Naive thymus-derived CD4-positive, alpha-beta T cell (primary cell): ENCODE data around the gene ARAP3. TPM values are rescaled to one million over a fixed set of nuclear protein-coding genes. Genes with fewer than 3 reads are reported as not detected.

Experiments used
- ATAC-seq: fragments of 150-1000 bp; cut with Tn5 transposase; 2 replicates; pipeline ENCODE4 v1.10.0; 2021; ENCODE audit warnings: mild to moderate bottlenecking, moderate library complexity
- CTCF ChIA-PET: fragments of 350-600 bp; sonication (Branson Sonifier 250); formaldehyde crosslinking; loops from one replicate; lab custom pipeline; 2021; ENCODE audit warnings: antibody characterized with exemption; lab: Charles Lee
- POLR2A ChIA-PET: fragments of 350-600 bp; sonication (Branson Sonifier 250); formaldehyde crosslinking; loops from one replicate; lab custom pipeline; 2021; ENCODE audit warnings: antibody characterized with exemption, inconsistent platforms; lab: Charles Lee
- DNase-seq, 9 donors: peaks; one replicate each; pipeline versions ENCODE4 v3.0.0 to v3.0.0-alpha.2; 2020 to 2022; ENCODE audit warnings: mixed read lengths in 1 of 9
- H3K27ac ChIP-seq: one replicate; pipeline ENCODE4 v1.7.0; 2013; ENCODE audit warnings: mild to moderate bottlenecking, low read depth, low read length, moderate library complexity
- H3K27me3 ChIP-seq, 2 donors: one replicate each; pipeline ENCODE4 v1.7.0; 2013; ENCODE audit warnings: low read length in 2 of 2, mild to moderate bottlenecking in 2 of 2, moderate library complexity in 2 of 2; ENCODE audit not compliant: control insufficient read depth in 2 of 2, insufficient read depth in 2 of 2
- H3K36me3 ChIP-seq, 3 experiments: 1 replicate in 2 of 3; 2 replicates in 1 of 3; pipeline ENCODE4 v1.7.0; 2013; ENCODE audit warnings: low read length in 3 of 3, mild to moderate bottlenecking in 3 of 3, moderate library complexity in 1 of 3; ENCODE audit not compliant: insufficient read depth in 3 of 3, control insufficient read depth in 2 of 3
- H3K4me1 ChIP-seq, 2 donors: one replicate each; pipeline ENCODE4 v1.7.0; 2013; ENCODE audit warnings: low read length in 2 of 2, mild to moderate bottlenecking in 2 of 2, moderate library complexity in 1 of 2; ENCODE audit not compliant: control insufficient read depth in 2 of 2, insufficient read depth in 2 of 2
- H3K4me3 ChIP-seq: 2 replicates; pipeline ENCODE4 v1.7.0; 2013; ENCODE audit warnings: mild to moderate bottlenecking, low read length
- H3K9me3 ChIP-seq, 3 experiments: 1 replicate in 2 of 3; 2 replicates in 1 of 3; pipeline ENCODE4 v1.7.0; 2013; ENCODE audit warnings: low read length in 3 of 3; ENCODE audit not compliant: control insufficient read depth in 2 of 3
- H3K27ac Mint-ChIP-seq, 9 donors: one replicate each; pipeline ENCODE4 v1.8.0; 2020 to 2022; ENCODE audit warnings: mixed read lengths in 9 of 9, mild to moderate bottlenecking in 8 of 9, moderate library complexity in 5 of 9, inconsistent platforms in 2 of 9
- H3K27me3 Mint-ChIP-seq, 5 donors: one replicate each; pipeline ENCODE4 v1.8.0; 2021 to 2022; ENCODE audit warnings: mixed read lengths in 5 of 5, mild to moderate bottlenecking in 1 of 5
- H3K36me3 Mint-ChIP-seq, 5 donors: one replicate each; pipeline ENCODE4 v1.8.0; 2020 to 2022; ENCODE audit warnings: mixed read lengths in 5 of 5, mild to moderate bottlenecking in 3 of 5, inconsistent platforms in 1 of 5
- H3K4me1 Mint-ChIP-seq, 7 donors: one replicate each; pipeline ENCODE4 v1.8.0; 2020 to 2022; ENCODE audit warnings: mixed read lengths in 7 of 7, mild to moderate bottlenecking in 3 of 7, inconsistent platforms in 1 of 7
- H3K4me3 Mint-ChIP-seq, 10 donors: one replicate each; pipeline ENCODE4 v1.8.0; 2020 to 2022; ENCODE audit warnings: mild to moderate bottlenecking in 10 of 10, mixed read lengths in 10 of 10, moderate library complexity in 6 of 10, inconsistent platforms in 2 of 10
- H3K9me3 Mint-ChIP-seq, 11 donors: one replicate each; pipeline ENCODE4 v1.8.0; 2020 to 2022; ENCODE audit warnings: mixed read lengths in 11 of 11, mild to moderate bottlenecking in 4 of 11, inconsistent platforms in 1 of 11, moderate library complexity in 1 of 11
- intact Hi-C, 2 donors: fragments of 100-400 bp; cut with micrococcal nuclease; formaldehyde crosslinking; loops; one replicate each; pipeline ENCODE4 v1.15.1; 2023
- polyA plus RNA-seq, 2 donors: library from polyadenylated mRNA; unstranded; fragments of 300-500 nt; fragmentation: Illumina TruSeq; gene quantifications; one replicate each; pipeline ENCODE4 v1.2.3, GENCODE V29; 2021
- total RNA-seq, 6 experiments: library from RNA in 5 of 6; stranded (reverse) in 5 of 6; gene quantifications; 1 replicate in 5 of 6; 2 replicates in 1 of 6; pipeline ENCODE4 v1.2.3 and lab custom pipeline; 2021 to 2026

The ARAP3 gene
- total and polyA plus RNA-seq, 7 experiments from 2014 or later = 1.0 to 15.3 (median 9.8) TPM; not detected in 2

- no peak for ATAC-seq
- Histone ChIP-seq H3K4me3 (no peak overlapping the region), H3K36me3 (no peaks in the 10 kb centered on the region)
Measured at GRCh38 chr5:141669520-141669919, 12.5 kb downstream of the ARAP3 start.

GRCh38 chr5:141668601-141669265, 13.3 kb downstream of the ARAP3 start:
- intact Hi-C loops = loop anchor here in 1 of 2 donors (5.0 kb wide), 1 partner anchor 144 kb away; no protein-coding TSS in a partner anchor
- no peak for DNase-seq
- Histone ChIP-seq H3K4me3 (no peak overlapping the region), H3K27me3 (no peaks in the 10 kb centered on the region), H3K27ac (no peak overlapping the region), H3K4me1 (no peaks in the 10 kb centered on the region), H3K9me3 (no peaks in the 10 kb centered on the region), H3K36me3 (no peaks in the 10 kb centered on the region)
- ChIA-PET CTCF (interaction anchor here (0.7 to 3.3 kb wide), 9 partner anchors 9 to 292 kb away, joined by 3 to 15 read pairs (median 7); partner anchors contain the start of gene PCDH1), POLR2A (interaction anchor here (0.9 to 1.4 kb wide), 2 partner anchors 11 to 15 kb away, joined by 3 to 6 read pairs; no protein-coding TSS in a partner anchor)
- H3K4me1 Mint-ChIP-seq = peaks cover 0 to 6% (median 3%) of the 10 kb centered on the region in 7 donors
- H3K27ac Mint-ChIP-seq = peak overlapping the region in 1 of 9 donors; percentile 6
- H3K36me3 Mint-ChIP-seq = no peaks in the 10 kb centered on the region
- no peak overlapping the region for H3K4me3 Mint-ChIP-seq
- ATAC-seq = no peak
- H3K9me3 Mint-ChIP-seq = no peaks in the 10 kb centered on the region
- no peaks in the 10 kb centered on the region for H3K27me3 Mint-ChIP-seq

More at GRCh38 chr5:141669520-141669919, 12.5 kb downstream of the ARAP3 start:
- intact Hi-C loops = loop anchor here in 1 of 2 donors (5.0 kb wide), 1 partner anchor 143 kb away; no protein-coding TSS in a partner anchor
- no peak for DNase-seq
- POLR2A ChIA-PET = interaction anchor here (0.8 to 1.4 kb wide), 3 partner anchors 12 to 29 kb away, joined by 3 to 6 read pairs (median 4); no protein-coding TSS in a partner anchor
- Mint-ChIP-seq H3K27me3 (no peaks in the 10 kb centered on the region), H3K4me3 (no peak overlapping the region), H3K4me1 (peaks cover 0 to 6% (median 3%) of the 10 kb centered on the region in 7 donors), H3K9me3 (no peaks in the 10 kb centered on the region), H3K36me3 (no peaks in the 10 kb centered on the region), H3K27ac (peak overlapping the region in 1 of 9 donors; percentile 68)
- H3K27ac ChIP-seq = no peak overlapping the region
- CTCF ChIA-PET = interaction anchor here (0.7 to 3.3 kb wide), 10 partner anchors 10 to 291 kb away, joined by 3 to 15 read pairs (median 6); partner anchors contain the start of genes ARAP3 and PCDH1
- H3K4me1 ChIP-seq = no peaks in the 10 kb centered on the region
- no peaks in the 10 kb centered on the region for H3K9me3 ChIP-seq
- no peaks in the 10 kb centered on the region for H3K27me3 ChIP-seq

GRCh38 chr5:141665995-141666940, 15.8 kb downstream of the ARAP3 start:
- intact Hi-C loops = loop anchor here (1.0 to 5.0 kb wide), 10 partner anchors 15 to 1033 kb away; partner anchors contain the start of gene RNF14 (in 1 of the 2)
- Mint-ChIP-seq H3K27me3 (no peaks in the 10 kb centered on the region), H3K9me3 (no peaks in the 10 kb centered on the region), H3K27ac (no peak overlapping the region), H3K36me3 (no peaks in the 10 kb centered on the region), H3K4me1 (peaks cover 0 to 6% (median 3%) of the 10 kb centered on the region in 7 donors), H3K4me3 (no peak overlapping the region)
- POLR2A ChIA-PET = interaction anchor here (2.2 kb wide), 1 partner anchor 29 kb away, joined by 5 read pairs; the partner anchor contains the start of genes HDAC3 and RELL2
- H3K4me1 ChIP-seq = no peaks in the 10 kb centered on the region
- no peaks in the 10 kb centered on the region for H3K36me3 ChIP-seq
- CTCF ChIA-PET = interaction anchor here (0.7 to 4.4 kb wide), 7 partner anchors 10 to 294 kb away, joined by 3 to 54 read pairs (median 4); partner anchors contain the start of genes DELE1 and PCDH1
- no peak overlapping the region for H3K4me3 ChIP-seq
- DNase-seq (no peak), ATAC-seq (no peak)
- H3K27me3 ChIP-seq = no peaks in the 10 kb centered on the region
- H3K27ac ChIP-seq = no peak overlapping the region
- H3K9me3 ChIP-seq = no peaks in the 10 kb centered on the region

GRCh38 chr5:141664733-141665461, 17.1 kb downstream of the ARAP3 start:
- ChIA-PET POLR2A (interaction anchor here (1.2 to 2.2 kb wide), 2 partner anchors 28 to 295 kb away, joined by 5 read pairs; partner anchors contain the start of genes HDAC3 and RELL2), CTCF (interaction anchor here (0.6 to 4.4 kb wide), 15 partner anchors 8 to 296 kb away, joined by 3 to 54 read pairs (median 5); partner anchors contain the start of genes PCDH1 and PCDH12)
- peaks cover 0 to 6% (median 3%) of the 10 kb centered on the region in 7 donors for H3K4me1 Mint-ChIP-seq
- no peaks in the 10 kb centered on the region for H3K36me3 Mint-ChIP-seq
- DNase-seq = peak; percentile 36 to 75 (median 61)
- Histone ChIP-seq H3K9me3 (no peaks in the 10 kb centered on the region), H3K27me3 (no peaks in the 10 kb centered on the region), H3K36me3 (no peaks in the 10 kb centered on the region), H3K4me1 (no peaks in the 10 kb centered on the region), H3K27ac (no peak overlapping the region), H3K4me3 (no peak overlapping the region)
- H3K27me3 Mint-ChIP-seq = no peaks in the 10 kb centered on the region
- H3K27ac Mint-ChIP-seq = no peak overlapping the region
- H3K4me3 Mint-ChIP-seq = no peak overlapping the region
- intact Hi-C loops = loop anchor here (1.0 to 5.0 kb wide), 10 partner anchors 16 to 1034 kb away; partner anchors contain the start of gene RNF14 (in 1 of the 2)
- peak; percentile 94 for ATAC-seq
- H3K9me3 Mint-ChIP-seq = no peaks in the 10 kb centered on the region

- Histone ChIP-seq H3K4me3 (no peak overlapping the region), H3K27me3 (no peaks in the 10 kb centered on the region), H3K4me1 (no peaks in the 10 kb centered on the region), H3K27ac (no peak overlapping the region), H3K9me3 (no peaks in the 10 kb centered on the region), H3K36me3 (no peaks in the 10 kb centered on the region)
- Mint-ChIP-seq H3K9me3 (peaks cover 0 to 2% (median 0%) of the 10 kb centered on the region in 11 donors), H3K36me3 (no peaks in the 10 kb centered on the region), H3K4me3 (no peak overlapping the region), H3K27ac (no peak overlapping the region), H3K27me3 (no peaks in the 10 kb centered on the region), H3K4me1 (peaks cover 0 to 6% (median 3%) of the 10 kb centered on the region in 7 donors)
- ChIA-PET CTCF (interaction anchor here (0.7 to 3.9 kb wide), 7 partner anchors 10 to 297 kb away, joined by 3 to 24 read pairs (median 6); partner anchors contain the start of gene PCDH1), POLR2A (no interaction called here)
- no peak for ATAC-seq
- intact Hi-C loops = no loop called here
- no peak for DNase-seq
Measured at GRCh38 chr5:141663506-141663905, 18.5 kb downstream of the ARAP3 start.
